ENCODE data around the gene KIAA0232.

GRCh38 chr4:6746721-6747293 is 35.7 kb upstream of the KIAA0232 start:
- TF ChIP-seq, protein P1, sequence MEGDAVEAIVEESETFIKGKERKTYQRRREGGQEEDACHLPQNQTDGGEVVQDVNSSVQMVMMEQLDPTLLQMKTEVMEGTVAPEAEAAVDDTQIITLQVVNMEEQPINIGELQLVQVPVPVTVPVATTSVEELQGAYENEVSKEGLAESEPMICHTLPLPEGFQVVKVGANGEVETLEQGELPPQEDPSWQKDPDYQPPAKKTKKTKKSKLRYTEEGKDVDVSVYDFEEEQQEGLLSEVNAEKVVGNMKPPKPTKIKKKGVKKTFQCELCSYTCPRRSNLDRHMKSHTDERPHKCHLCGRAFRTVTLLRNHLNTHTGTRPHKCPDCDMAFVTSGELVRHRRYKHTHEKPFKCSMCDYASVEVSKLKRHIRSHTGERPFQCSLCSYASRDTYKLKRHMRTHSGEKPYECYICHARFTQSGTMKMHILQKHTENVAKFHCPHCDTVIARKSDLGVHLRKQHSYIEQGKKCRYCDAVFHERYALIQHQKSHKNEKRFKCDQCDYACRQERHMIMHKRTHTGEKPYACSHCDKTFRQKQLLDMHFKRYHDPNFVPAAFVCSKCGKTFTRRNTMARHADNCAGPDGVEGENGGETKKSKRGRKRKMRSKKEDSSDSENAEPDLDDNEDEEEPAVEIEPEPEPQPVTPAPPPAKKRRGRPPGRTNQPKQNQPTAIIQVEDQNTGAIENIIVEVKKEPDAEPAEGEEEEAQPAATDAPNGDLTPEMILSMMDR (IDR thresholded peaks at IDR 0.05) = no peak
- TF ChIP-seq POLR2A (IDR thresholded peaks at IDR 0.05) = no peak

Data from right lobe of liver (tissue), 4 donors.